NCI-H69 (cell line): ENCODE results near the gene VRK3.
"Not testable (repeated sequence)": the region's sequence is repeated elsewhere in the genome, so short reads cannot be mapped to it uniquely, and the experiment has no call there.

ENCODE experiments used
- DNase-seq: peaks from one replicate; lab custom pipeline; 2025; lab: John Stamatoyannopoulos, UW

Gene VRK3, protein sequence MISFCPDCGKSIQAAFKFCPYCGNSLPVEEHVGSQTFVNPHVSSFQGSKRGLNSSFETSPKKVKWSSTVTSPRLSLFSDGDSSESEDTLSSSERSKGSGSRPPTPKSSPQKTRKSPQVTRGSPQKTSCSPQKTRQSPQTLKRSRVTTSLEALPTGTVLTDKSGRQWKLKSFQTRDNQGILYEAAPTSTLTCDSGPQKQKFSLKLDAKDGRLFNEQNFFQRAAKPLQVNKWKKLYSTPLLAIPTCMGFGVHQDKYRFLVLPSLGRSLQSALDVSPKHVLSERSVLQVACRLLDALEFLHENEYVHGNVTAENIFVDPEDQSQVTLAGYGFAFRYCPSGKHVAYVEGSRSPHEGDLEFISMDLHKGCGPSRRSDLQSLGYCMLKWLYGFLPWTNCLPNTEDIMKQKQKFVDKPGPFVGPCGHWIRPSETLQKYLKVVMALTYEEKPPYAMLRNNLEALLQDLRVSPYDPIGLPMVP

DNA sequence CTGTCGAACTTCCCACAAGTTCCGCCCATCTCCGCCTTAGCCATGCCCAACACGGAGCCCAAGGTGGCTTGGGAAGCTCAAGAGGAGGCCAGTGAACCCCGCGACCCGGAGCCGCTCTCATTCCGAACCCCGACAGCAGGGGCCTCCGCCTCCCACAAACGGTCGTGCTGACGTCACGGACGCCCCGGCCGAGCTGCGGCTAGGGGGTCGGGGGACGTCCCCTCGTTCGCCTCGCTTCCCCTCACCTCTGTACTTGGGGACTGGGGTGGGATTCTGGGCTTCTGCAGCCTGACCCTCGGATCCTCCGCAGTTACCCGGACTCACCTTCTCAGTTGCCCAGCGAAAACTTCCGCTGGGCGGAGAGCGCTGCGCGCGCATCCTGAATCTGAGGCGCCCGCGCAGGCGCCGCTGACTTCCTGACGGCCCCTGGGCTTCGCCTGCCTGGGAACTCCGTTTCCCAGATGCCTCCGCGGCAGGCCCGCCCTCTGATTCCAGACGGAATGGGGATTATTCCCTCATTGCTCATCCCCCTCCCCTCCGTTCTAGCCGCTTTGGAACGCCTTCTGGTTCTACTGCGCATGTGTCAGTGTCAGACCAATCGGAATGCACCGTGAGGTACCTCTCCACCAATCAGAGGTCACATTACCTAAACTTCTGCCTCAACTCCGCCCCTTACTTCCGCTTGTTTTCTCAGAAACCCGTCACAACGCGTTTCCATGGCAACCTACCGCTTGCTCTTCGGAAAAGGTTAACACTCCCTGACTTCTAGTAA, at the start of gene VRK3:
Gene VRK3 (minus strand): TSS at position 351 of the 772 bp plus-strand sequence. CDS start 9,210 bp downstream, outside the sequence.
- DNase-seq, result peak; percentile 100

DNA sequence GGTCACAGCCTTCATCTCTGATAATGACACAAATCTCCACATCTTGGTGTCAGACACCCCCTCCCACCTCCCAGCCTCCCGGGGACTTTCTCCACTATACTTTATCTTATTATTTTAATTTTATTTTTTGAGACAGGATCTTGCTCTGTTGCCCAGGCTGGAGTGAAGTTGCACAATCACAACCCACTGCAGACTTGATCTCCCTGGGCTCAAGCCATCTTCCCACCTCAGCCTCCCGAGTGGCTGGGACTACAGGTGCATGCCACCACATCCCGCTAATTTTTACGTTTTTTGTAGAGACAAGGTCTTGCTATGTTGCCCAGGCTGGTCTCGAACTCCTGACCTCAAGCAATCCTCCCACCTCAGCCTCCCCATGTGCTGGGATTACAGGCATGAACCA, 43.2 kb upstream of the VRK3 start:
- DNase-seq, result not testable (repeated sequence)

DNA sequence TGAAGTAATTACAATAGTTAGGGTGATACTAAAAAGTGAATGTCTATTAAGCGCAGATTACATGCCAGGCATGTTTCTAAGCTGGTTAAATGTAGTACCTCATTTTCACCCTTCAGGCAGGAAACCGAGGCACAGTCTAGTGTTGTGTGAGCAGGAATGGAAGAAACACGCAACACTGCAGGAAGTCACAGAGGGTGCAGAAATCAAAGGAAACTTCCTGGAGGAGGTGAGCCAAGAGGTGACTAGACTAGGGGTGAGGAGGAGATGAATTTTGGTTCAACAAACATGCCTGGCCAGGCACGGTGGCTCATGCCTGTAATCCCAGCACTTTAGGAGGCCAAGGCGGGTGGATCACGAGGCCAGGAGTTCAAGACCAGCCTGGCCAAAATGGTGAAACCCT, 42.4 kb upstream of the VRK3 start:
- DNase-seq, result no peak

DNA sequence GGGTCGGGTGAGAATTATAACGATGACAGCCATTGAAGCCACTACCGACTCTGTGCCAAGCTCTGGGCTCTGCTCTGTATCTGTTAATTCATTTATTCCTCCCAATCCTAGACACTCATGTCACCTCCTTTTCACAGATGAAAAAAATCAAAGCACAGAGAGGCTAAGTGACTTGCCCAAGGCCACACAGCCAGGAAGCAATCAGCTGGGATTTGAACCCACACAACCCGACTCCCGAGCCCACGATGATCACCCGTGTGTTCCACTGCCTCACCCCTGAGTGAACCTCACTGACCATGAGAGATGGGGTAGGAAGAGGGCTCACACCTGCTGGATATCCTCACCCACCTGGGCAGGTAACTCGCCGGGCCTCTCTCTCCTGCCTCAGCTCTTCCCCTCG, 40.8 kb upstream of the VRK3 start:
- DNase-seq, result no peak

DNA sequence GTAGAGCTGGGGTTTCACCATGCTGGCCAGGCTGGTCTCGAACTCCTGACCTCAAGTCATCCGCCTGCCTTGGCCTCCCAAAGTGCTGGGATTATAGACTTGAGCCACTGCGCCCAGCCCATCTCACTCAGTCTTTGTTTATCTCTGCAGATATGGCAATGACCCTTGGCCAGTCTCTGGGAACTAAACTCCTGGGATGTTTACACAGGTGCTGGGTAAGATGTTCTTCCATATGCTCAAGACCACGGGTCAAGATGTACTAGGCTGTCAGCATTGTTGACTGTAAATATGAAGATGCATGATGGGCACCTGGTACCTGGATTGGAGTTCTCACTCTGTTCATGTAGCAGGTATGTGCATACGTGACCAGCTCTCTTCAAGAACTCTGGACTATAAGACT, 36.5 kb upstream of the VRK3 start:
- peak; percentile 9 for DNase-seq

DNA sequence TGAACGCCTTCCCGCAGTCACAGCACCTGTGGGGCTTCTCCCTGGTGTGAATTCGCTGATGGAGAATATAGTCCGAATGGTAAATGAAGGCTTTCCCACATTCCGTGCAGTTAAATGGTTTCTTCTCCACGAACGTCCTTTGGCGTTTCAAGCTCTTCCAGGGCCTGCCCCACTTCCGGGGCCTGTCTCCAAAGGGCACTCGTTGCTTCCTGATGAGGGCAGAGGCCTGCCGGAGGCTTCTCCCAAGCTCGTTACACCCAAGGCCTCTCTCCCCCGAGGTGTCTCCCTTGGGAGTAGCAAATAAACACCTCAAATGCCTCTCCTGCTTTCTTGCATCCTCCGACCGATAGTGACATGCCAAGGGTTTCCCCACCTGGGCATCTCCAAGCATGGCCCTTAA, 34.9 kb upstream of the VRK3 start:
- DNase-seq, result no peak

DNA sequence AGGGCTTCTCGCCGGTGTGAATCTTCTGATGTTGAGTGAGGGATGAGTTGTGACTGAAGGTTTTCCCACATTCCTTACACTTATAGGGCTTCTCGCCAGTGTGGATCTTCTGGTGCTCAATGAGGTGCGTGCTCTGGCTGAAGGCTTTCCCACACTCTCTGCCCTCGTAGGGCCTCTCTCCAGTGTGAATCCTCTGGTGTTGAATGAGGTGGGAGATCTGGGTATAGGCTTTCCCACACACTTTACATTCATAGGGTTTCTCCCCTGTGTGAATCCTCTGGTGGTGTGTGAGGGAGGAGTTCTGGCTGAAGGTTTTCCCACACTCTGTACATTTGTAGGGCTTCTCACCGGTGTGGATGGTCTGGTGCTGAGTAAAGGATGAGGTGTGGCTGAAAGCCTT, 33.9 kb upstream of the VRK3 start:
- DNase-seq, result no peak

DNA sequence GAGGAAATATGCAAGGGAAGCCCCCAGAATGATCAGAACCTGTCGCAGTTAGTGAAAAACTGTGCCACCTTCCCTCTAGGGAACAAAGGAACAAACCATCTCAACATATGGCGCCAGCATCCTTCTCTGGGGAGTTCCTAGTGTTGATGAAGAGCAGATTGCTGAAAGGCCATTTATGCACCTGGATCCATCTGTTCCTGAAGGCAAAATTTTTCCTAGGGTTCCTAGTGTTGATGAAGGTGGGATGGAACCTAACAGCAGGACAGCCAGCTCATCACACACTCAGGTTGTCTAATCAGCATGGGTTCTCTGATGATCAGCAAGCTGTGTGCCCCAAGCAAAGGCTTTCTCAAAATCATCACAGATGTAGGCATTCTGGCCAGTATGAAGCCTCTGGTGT, 33.3 kb upstream of the VRK3 start:
- no peak for DNase-seq

DNA sequence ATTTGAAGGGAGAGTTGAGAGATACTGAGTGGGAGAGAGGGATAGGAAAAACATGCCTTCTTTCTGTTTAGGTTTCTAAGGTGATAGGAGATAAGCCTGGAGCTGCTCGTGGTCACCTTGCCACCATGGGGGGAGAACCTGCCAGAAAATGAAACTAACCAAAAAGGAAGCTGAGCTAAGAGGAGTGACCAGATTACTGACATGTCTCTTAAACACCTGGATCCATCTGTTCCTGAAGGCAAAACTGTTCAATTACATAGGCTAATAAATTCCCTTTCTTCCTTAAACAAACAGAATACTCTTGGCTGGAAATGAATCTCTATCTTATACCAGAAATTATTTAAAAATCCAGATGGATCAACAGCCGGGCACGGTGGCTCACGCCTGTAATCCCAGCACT, 27.9 kb upstream of the VRK3 start:
- DNase-seq, result no peak

DNA sequence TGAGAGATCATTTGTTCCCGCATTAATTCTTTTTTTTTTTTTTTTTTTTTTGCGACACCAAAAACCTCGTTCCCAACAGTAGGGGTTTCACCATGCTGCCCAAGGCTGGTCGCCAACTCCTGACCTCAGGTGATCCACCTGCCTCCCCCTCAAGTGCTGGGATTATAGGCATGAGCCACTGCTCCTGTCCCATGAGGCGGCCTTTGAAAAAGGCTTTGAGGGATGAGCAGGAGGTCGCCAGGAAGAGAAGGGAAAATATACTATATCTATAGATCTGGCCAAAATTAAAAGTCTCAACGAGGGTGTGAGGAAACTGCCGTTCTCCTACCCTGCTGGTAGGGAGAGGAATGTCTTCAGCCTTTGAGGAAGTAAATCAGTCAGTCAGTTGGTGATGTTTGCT, 26.8 kb upstream of the VRK3 start:
- DNase-seq, result no peak

DNA sequence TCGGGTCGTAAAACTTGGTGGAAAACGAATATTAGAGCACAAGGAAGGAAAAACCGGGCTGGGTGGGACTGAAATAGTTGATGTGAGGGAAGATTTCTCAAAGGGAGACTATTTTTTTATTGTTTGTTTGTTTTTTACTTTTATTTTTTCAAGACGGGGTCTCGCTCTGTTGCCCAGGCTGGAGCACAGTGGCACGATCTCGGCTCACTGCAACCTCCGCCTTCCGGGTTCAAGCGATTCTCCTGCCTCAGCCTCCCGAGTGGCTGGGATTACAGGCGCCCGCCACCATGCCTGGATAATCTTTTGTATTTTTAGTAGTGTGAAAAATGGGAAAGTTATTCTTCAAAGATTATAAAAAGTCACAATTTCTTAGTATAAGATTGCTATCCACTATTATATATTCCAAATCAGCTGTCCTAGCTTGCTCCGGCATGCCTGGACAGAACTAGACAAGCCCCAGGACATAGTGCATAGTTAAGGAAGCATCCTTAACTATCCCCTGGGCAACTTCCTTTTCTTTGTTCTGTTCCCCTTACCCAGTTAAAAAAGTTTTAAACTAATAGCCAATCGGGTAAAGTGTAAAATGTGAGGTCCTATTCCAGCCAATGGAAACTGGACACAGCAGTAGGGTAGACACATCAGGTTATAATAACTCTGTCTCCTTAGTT, 26.2 kb upstream of the VRK3 start:
- DNase-seq, result not testable (repeated sequence)

DNA sequence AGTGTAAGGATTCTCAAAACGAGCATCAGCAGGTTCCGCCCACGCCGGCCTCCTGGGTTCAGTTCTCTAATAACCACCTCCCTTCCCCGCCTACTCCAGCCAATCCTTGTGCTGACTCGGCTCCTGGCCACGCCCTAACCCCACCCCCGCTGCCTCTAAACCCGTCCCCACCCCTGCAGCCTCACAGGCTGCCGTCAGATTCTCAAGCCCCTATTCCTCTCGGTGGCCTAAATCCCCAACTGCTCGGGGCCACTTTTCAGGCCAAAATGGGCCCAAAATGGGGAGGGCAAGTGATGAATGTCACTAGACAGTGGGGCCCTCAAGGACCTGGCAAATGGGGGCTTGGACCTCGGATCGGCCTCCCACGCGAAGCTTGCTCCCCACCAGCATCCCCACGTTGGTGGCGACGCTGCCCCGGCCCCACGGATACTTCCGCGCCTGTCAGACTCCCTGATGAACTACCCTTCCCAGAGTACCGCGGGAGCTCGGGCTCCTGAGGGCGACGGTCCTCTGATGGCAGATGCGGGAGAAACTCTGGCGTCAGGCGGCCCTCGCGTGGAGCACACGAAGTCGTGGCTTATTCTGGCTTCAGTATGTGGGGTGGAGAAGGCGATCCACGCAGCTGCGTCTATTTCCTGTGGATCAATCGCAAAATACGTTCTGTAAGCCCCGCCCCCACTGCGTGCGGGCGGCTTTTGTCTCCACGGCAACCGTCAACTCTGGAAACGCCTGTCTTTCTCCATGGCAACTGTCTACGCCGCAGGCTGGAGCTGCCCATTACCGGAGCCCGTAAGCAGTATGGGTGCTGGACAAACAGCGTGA, 25.4 kb upstream of the VRK3 start:
- peak; percentile 95 for DNase-seq

DNA sequence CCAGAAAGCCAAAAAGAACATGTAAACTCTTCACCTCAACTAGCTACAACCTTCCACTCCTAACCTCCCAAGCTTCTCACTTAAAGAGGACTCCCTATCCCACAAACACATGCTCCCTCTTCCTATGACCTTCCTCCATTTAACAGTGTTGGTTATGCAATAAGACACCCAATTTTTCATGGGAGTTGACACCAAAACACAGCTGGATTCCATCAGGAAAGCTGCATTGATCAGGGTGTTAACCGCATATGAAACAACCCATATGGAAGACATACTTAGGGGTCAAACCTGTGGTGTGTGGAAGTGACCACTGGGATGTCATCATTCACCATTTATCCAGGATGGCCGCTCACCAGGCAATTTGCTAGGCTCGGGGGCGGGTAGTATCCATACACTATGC, 22.5 kb upstream of the VRK3 start:
- DNase-seq, result no peak

DNA sequence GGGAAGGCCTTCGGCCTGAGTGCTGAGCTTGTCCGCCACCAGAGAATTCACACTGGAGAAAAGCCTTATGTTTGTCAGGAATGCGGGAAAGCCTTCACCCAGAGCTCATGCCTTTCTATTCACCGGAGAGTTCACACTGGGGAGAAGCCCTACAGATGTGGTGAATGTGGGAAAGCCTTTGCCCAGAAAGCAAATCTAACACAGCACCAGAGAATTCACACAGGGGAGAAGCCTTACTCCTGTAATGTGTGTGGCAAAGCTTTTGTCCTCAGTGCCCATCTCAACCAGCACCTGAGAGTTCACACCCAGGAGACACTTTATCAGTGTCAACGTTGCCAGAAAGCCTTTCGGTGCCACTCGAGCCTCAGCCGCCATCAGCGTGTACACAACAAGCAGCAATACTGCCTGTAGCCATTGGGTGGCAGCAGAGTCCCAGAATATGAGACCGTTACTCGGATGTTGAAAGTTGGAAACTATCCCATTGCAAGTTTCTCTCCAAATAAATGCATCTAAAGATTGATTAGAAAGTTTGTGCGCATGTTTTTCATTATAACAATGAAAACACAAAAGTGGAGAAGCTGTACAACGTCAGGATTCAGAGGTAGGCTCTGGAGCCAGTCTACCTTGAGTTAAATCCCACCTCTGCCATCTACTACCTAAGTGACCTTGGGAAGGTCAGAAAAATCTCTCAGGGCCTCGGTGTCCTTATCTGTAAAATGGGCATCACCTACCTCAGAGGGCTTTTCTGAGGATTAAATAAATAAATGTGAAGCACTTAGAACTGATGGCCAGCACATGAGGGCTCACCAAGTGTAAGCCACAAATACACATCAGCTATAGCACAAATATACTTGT, 21.7 kb upstream of the VRK3 start:
- peak; percentile 60 for DNase-seq

DNA sequence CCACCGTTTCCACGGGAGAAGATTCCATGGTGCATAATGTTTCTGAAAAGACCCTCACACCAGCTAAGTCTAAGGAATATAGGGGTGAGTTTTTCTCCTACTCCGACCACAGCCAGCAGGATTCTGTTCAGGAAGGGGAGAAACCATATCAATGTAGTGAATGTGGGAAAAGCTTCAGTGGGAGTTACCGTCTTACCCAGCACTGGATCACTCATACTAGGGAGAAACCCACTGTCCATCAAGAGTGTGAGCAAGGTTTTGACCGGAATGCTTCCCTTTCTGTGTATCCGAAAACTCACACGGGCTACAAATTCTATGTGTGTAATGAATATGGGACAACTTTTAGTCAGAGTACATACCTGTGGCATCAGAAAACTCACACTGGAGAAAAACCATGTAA, 19.8 kb upstream of the VRK3 start:
- no peak for DNase-seq

DNA sequence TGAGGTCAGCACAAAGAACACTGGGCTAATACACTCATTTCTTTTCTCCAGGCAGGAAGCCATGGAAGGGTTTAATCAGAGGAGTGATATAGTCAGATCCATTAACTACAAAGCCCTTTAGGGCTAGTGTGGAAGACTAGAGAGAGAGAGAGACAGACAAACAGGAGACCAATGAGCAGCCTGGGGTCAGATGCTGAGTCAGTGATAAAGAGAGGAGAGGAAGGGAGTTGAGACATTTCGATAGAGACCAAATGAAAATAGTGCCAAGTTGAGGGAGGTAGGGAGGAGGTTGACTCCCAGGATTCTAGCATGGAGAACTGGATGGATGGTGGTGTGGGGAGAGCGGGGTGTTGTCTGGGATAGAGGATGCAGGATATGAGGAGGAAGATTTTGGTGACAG, 18.8 kb upstream of the VRK3 start:
- no peak for DNase-seq

DNA sequence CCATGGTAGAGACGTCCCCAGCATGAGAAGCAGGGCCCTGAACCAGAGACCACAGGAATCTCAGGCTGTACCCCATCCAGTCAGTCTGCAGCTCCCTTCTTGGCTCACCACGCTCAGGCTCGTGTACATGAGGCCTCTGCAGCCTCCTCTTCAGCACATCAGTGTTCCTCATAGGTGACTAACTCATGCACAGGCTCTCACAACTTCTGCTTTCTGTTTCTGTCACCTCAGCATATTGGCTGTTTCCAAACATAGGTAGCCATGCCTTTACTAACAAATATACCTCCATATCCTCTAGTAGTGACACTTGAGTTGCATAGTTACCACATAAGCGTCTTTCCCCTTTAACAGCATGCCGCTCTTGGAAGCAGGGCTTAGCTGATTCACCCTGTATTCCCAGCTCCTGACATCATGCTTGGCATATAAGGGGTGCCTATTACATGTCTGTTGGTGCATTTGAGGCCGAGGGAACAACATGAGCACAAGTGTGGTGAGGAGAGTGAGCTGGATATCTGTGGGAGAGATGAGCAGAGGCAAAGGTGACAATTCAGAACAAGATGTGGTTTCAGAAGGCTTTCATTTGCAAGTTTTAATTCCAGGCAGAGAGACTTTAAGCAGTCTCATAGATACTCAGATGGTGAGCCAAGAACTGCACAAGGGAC, 17.3 kb upstream of the VRK3 start:
- DNase-seq, result no peak

DNA sequence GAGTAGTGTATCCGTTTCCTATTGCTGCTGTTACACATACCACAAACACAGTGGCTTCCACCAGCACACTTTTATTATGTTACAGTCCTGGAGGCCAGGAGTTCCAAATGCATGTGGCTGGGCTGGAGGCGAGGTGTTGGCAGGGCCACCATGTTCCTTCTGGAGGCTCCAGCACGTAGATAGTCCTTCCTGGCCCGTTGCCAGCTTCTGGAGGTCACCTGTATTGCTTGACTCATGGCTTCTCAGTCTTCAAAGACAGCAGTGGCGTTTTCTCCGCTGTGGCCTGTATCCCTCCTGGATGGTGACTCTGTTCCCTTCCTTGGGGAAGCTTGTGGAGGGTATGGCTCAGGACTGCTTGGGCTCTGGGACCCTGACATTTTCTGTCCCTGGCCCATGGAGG, 15.8 kb upstream of the VRK3 start:
- no peak for DNase-seq

DNA sequence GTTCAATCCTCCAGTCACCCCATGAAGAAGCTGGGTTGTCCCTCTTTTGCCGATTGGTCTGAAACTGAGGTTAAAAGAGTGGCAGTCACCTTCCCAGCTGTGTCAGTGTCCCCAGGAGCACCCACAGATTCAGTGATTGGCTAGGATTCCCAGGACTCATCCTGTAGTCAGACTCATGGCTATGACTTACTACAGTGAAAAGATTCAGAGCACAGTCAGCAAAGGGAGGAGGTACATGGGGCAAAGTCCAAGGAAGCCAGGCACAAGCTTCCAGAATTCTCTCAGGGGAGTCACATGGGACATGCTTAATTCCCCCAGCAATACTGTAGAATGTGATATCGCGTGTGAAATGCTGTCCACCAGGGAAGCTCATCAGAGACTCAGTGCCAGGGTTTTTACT, 14.8 kb upstream of the VRK3 start:
- no peak for DNase-seq

DNA sequence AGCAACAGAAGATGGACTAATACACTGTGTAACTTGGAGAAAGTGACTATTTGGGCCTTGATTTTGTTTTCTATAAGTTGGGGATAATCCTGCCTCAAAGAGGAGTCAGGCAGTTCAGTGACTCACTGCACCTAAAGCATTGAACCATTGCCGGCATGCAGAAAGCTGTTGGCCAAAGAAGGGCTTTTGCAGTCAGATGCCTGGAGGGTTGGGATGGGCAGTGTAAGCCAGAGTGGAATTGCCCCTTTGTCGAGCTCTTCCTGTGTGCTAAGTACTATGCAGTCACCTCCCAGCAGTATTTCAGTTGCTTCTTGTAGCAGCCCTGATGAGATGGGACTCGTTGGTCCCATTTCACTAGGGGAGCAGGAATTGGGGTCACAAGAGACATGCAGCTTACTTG, 11.7 kb upstream of the VRK3 start:
- no peak for DNase-seq
